ENCODE results near the gene MET. TPM values are rescaled to one million over a fixed set of nuclear protein-coding genes. Genes with fewer than 3 reads are reported as not detected.
A peak's percentile ranks its signal among the peaks of the same experiment; 100 is the strongest.

The MET gene
- total and polyA plus RNA-seq, 2 of the 13 experiments (the other 11 are each of a cell fraction or from before 2014, with no cell fraction given): 21.8 to 31.5 TPM

- TF ChIP-seq GRHL1 (CRISPR knock-in tag; conservative IDR thresholded peaks at IDR 0.05) (no peak), ZNF710 (CRISPR knock-in tag; IDR thresholded peaks at IDR 0.05; ENCODE audit: borderline replicate concordance) (peak; percentile 61; the same call in 1 of the 2 replicates), NFKB2 (CRISPR knock-in tag; IDR thresholded peaks at IDR 0.05; ENCODE audit: borderline replicate concordance) (peak; percentile 74), PBX3 (CRISPR knock-in tag; IDR thresholded peaks at IDR 0.05; ENCODE audit: borderline replicate concordance) (no peak), POGK (CRISPR knock-in tag; conservative IDR thresholded peaks at IDR 0.05) (peak; percentile 97), ZNF724P (CRISPR knock-in tag; IDR thresholded peaks at IDR 0.05; ENCODE audit: borderline replicate concordance) (no peak), ZNF317 (CRISPR knock-in tag; IDR thresholded peaks at IDR 0.05) (no peak), ELF4 (CRISPR knock-in tag; IDR thresholded peaks at IDR 0.05; ENCODE audit: borderline replicate concordance) (no peak), MBNL3 (CRISPR knock-in tag; conservative IDR thresholded peaks at IDR 0.05) (no peak), ELK4 (CRISPR knock-in tag; IDR thresholded peaks at IDR 0.05; ENCODE audit: borderline replicate concordance) (no peak), RORA (CRISPR knock-in tag; IDR thresholded peaks at IDR 0.05) (no peak), CEBPZ (IDR thresholded peaks at IDR 0.05; ENCODE audit: low read length) (no peak), REXO4 (CRISPR knock-in tag; IDR thresholded peaks at IDR 0.05; ENCODE audit: borderline replicate concordance) (peak; percentile 83; the same call in 1 of the 2 replicates), ZNF644 (CRISPR knock-in tag; IDR thresholded peaks at IDR 0.05; ENCODE audit: low read depth) (no peak), WIZ (CRISPR knock-in tag; IDR thresholded peaks at IDR 0.05) (no peak), KDM3A (CRISPR knock-in tag; IDR thresholded peaks at IDR 0.05; ENCODE audit: low read depth) (peak; percentile 78; the same call in 1 of the 2 replicates)
These were observed at the start of gene MET (continued) for GRCh38 chr7:116671681-116672595.

Data from HepG2 (cell line).